Keratinocyte (primary cell): Measurements from ENCODE around the gene SMIM24.

ENCODE experiments used
- EZH2 ChIP-seq: IDR thresholded peaks from one replicate; pipeline ENCODE4 v1.6.1; 2012; ENCODE audit warnings: inconsistent platforms, mild to moderate bottlenecking, low read length, moderate library complexity
- TF ChIP-seq, protein P1 (sequence below), 3 experiments: IDR thresholded peaks in 1 of 3; conservative IDR thresholded peaks in 1 of 3; optimal IDR thresholded peaks in 1 of 3; 2 replicates in 2 of 3; 3 replicates in 1 of 3; pipeline versions ENCODE3 to v1.5.1; 2011; ENCODE audit warnings: low read length in 3 of 3, mild to moderate bottlenecking in 3 of 3, moderate library complexity in 2 of 3, control low read depth in 1 of 3, inconsistent platforms in 1 of 3; ENCODE audit not compliant: insufficient read depth in 2 of 3; ENCODE audit errors: extremely low read depth in 1 of 3

DNA sequence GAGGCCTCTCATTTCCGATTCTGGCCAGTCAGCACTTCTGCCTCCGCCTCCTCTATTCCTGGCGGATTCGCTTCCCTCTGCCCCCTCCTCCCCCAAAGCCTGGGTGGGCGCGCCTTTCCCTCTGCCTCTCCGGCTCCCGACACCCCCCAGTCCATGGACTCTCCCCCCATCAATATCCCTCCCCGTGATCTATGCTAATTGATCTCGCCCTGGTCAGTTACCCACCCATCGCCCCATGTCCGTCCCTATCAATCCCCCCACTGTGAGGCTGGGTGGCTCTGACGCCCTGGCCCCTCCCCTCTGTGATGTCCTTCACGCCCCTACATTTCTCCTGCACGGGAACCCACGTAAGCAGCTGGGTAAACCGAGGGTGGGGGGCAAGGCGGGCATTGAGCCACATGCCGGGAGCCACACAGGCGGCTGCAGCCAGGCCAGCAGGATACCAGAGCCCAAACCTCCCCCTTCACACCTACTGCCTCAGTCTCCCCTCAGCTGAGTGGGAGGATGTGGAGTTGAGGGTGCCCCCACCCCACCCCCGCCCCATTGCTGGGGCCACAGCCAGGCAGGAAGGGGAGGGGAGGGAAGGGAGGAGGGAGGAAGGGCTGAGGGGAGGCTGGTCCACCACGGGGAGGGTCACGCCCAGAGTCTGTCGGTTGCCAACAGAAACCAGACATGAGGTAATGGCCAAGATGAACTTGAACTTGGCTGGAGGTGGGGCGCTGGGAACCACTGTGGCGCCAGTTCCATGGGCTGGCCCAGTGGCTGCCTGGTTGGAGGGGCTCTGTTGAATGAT lies 21.0 kb downstream of the SMIM24 start:
- no peak for TF ChIP-seq EZH2
- TF ChIP-seq, protein P1, sequence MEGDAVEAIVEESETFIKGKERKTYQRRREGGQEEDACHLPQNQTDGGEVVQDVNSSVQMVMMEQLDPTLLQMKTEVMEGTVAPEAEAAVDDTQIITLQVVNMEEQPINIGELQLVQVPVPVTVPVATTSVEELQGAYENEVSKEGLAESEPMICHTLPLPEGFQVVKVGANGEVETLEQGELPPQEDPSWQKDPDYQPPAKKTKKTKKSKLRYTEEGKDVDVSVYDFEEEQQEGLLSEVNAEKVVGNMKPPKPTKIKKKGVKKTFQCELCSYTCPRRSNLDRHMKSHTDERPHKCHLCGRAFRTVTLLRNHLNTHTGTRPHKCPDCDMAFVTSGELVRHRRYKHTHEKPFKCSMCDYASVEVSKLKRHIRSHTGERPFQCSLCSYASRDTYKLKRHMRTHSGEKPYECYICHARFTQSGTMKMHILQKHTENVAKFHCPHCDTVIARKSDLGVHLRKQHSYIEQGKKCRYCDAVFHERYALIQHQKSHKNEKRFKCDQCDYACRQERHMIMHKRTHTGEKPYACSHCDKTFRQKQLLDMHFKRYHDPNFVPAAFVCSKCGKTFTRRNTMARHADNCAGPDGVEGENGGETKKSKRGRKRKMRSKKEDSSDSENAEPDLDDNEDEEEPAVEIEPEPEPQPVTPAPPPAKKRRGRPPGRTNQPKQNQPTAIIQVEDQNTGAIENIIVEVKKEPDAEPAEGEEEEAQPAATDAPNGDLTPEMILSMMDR (optimal IDR thresholded peaks at IDR 0.05 in 1 of 3, IDR thresholded peaks at IDR 0.05 in 1 of 3, conservative IDR thresholded peaks at IDR 0.05 in 1 of 3; ENCODE audit: extremely low read depth in 1 of 3, insufficient read depth in 2 of 3, low read length in 3 of 3) = no peak
